ENCODE measurements around the gene KCNMB1.

The KCNMB1 gene

DNA sequence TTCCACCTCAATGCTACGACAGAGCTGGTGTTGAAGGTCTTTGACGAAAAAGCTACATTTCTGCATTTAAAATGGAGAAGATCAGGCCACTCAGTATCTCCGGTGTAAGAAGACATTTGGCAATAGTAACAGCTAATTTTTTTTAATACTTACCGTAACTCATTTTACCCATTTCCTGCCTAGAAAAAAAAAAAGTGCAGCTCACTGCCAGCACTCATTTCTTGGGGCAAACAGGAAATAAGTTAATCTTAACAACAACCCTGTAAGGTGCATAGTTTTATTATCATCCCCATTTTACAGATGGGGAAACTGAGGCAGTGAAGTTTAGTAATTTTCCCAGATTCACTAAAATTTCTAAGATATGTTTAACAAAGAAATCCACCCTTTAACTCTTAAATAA is 27.4 kb upstream of the KCNMB1 start:
- DNase-seq (ENCODE audit: low read depth in 2 of 2, low spot score in 1 of 2) = no peak

DNA sequence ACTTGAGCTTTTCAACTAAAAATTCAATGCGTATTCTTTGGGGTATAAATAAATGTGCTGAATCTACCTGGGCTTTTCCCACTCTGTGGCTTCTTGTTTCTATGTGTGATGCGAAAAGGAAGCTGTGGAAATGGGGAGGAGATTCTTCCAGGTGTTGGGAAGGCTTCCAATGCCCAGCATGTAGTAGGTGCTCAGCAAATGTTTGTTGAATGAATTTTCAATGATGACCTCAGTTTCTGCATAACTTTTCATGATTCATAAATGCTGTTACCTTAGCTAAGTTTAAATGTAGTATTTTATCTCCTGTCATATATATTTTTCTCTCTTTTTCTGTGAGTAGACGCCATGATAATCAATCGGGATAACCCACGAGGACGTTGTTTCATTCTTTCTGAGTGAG is 25.6 kb upstream of the KCNMB1 start:
- DNase-seq (ENCODE audit: low read depth in 2 of 2, low spot score in 1 of 2) = no peak

DNA sequence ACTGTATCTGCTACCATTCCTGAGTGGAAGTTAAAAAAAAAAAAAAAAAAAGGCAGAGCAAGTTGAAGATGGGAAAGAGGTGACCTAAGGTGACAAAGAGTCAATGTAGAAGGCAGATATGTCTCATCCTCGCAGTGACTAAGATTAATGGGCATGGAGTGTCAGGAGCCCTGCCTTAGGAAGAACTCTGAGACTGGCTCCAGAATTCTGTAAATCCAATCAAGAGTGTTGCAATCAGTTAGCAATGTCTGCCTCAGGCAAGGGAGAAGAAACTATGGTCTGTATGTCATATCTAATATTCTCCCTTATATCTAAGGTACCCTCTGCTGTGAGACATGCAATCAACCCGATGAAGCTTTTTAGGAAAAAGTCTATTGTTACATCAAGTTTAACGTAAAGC is 24.7 kb upstream of the KCNMB1 start:
- no peak for DNase-seq (ENCODE audit: low read depth in 2 of 2, low spot score in 1 of 2)

DNA sequence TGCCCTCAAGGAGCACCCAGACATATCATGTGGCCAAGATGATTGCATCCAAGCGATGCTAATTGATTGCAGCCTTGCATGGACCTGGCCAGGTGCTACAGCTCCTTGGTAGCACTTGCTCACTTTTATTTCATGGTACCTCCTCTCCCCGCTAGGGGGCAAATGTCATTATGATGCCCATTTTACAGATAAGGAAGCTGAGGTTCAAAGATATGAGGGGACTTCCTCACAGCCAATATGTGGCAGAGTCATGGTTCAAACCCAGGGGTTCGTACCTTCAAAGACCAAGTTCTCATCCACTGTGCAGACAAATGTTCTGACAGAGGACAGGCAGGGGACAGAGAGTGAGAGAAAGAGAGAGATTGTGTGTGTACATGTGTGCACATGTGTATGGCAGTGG is 21.9 kb upstream of the KCNMB1 start:
- no peak for DNase-seq (ENCODE audit: low read depth in 2 of 2, low spot score in 1 of 2)

DNA sequence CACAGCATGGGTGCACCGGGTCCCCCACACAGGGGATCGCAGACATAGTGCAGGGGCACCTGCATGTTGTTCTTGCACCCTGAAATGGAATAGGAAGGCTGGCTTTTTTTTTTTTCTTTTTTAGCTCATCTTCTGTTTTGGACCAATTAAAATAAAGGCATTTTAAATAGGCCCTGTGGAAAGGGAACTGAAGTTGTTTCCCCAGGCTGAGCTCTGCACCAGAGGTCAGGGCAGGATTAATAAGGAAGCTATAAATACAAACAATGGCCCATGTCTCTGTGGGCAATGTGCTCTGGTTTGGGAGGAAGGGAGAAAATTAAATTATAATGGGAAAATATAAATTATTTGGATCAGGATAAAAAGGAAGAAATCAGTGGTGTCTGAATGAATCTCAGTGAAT is 21.2 kb upstream of the KCNMB1 start:
- no peak for DNase-seq (ENCODE audit: low read depth in 2 of 2, low spot score in 1 of 2)

DNA sequence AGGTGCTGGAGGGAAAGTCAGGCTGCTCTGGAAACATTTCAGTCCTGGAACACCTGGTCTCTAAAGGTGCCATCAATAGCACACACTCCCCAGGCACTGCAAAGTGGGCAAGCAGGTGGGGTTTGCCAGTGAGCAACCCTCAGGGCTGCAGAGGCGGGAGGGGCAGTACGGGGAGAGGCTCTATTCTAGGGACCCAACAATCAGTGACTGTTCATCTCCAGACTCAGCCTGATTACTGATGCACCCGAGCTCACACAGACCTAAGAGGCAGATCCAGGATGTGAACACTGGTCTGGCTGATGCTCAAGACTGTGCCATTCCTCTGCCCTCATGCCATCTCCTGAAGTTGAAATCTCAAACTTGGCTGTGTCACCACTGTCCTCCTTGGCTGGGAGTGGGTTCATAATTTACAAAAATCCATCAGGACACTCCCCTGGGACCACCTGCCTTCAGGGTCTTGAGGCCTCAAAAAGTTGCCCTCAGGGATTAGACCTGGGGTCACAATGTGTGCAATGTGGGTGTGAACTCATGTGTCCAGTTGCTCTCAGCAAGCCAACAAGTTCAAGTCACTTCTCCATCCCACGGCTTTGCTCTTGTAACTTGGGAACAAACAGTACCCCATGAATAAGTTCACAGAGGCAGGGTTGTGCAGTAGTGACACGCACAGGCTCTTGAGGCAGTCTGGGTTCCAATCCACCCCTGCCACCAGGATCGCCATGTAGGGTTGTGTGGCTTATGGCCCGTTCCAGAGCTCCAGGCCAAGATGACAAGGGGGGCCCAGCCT is 19.9 kb upstream of the KCNMB1 start:
- DNase-seq (ENCODE audit: low read depth in 2 of 2, low spot score in 1 of 2) = no peak

DNA sequence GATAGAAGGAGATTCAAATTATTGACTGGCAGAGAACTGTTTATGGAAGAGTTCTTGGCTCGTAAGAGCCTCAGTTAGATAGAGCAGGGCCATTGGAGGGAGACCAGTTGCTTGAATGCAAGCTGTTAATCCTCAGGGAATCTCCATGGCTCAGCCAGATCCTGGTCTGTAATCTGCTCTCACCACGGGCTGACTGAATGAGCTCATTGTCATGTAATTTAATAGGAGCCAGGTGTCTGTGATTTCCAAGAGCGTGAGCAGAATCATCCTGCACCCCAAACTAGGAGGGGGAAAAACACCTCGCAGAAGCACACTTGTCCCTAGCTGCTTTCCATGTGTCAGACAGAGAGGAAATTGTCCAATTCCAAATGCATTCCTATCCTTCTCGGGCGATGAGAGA is 19.1 kb upstream of the KCNMB1 start:
- DNase-seq (ENCODE audit: low read depth in 2 of 2, low spot score in 1 of 2) = no peak

DNA sequence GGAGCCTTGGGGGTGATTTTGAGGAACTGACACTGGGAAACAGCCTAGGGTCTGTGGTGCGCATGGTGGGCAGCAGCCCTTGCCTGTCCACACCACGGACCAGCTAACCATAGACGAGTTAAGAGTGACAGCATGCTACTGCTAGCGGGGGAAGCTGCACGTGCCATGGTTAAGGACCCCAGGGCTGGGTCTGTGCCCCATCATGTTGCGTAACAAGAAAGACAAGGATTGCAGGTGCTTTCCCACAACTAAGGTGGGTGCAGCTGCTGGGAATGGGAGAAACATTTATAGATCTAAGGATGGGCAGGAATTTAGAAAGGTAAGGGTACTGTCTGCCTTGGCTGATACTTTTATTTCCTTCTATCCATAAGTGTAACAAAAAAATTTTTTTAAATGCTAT is 17.9 kb upstream of the KCNMB1 start:
- DNase-seq (ENCODE audit: low read depth in 2 of 2, low spot score in 1 of 2) = no peak

DNA sequence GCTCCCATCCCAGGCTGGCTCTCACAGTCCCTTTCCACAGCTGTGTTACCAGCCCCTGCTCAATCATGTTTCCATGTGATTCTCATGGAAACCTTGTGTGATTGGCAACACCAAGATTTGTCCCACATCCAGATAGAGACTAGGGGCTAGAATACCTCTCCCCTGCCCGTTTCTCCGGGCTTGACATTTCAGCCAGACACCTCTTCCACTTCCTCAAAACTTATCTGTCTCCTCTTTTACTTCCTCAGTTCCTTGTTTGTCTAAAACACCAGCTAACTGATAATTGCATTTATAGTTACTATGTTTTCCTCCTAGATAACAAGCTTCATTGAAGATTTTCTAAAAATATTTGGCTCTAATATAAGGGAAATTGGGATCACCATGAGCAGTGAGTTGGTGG is 16.6 kb upstream of the KCNMB1 start:
- no peak for DNase-seq (ENCODE audit: low read depth in 2 of 2, low spot score in 1 of 2)

DNA sequence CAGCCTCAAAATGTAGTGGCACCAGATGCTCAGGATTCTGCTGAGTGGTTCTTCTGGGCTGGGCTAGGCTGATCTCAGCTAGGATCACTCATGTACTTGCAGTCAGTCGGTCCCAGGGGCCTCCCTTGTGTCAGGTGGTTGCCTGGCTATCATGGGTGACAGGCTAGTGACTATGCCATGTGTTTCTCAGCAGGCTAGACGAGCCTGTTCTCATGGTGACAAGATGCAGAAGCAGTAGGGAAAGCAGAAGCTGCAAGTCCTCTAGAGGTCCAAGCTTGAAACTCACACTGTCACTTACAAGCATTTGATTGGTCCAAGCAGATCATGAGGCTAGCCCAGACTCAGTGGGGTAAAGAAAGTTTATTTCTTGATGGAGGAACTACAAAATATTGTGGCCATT is 15.2 kb upstream of the KCNMB1 start:
- no peak for DNase-seq (ENCODE audit: low read depth in 2 of 2, low spot score in 1 of 2)

DNA sequence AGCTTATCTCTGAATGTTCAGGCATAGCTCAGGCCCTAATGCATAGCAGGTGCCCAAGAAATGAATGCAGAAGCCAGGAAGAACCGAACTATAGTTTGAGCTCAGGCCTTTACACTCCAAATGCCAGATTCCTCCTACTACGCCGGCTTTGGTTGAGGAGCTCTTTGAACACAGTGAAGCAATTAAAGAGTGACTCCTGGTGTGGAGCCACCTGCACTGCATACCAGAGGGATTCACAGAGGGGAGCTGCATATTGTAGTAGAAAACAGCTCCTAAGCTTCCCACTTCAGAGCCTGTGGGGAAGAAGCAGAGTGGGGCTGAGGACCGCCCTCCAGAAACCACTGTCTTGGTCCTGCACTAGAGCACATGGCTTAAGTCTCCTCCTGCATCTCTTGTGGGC is 14.5 kb upstream of the KCNMB1 start:
- DNase-seq (ENCODE audit: low read depth in 2 of 2, low spot score in 1 of 2) = no peak

DNA sequence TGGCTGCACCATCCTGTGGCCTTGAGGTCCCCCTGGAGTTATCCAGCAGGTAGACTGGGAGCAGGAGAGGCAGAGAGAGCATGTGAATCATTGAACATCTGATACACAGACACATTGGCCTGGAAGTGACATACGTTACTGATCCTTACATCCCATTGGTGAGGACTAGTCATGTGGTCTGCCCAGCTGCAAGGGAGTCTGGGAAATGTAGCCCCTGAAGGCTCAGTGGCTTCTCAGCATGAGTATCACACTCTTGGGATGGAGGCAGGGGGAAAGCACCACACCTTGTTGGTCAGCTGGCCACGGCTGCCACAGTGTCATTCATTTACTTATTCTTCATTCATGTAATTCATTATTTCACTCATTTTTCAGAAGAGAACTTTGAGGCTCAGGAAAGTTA is 13.3 kb upstream of the KCNMB1 start:
- DNase-seq (ENCODE audit: low read depth in 2 of 2, low spot score in 1 of 2) = no peak

DNA sequence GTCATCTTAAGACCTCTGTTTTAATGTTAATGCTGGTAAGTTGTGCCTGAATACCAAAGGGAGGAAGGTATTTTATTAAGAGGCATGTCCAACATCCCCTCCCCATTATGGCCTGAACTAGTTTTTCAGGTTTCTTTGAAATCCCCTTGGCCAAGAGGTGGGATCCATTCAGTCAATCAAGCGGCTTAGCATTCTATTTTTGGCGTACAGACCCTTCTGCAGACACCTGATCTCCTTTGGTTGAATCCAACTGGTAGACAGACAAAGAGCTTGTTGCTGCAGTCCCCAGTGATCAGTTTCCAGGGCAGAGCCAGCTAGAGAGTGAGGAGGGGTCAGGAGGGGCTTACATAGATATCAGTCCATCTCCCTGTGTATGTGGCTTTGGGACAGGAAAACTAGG is 7.9 kb upstream of the KCNMB1 start:
- DNase-seq (ENCODE audit: low read depth in 2 of 2, low spot score in 1 of 2) = no peak

DNA sequence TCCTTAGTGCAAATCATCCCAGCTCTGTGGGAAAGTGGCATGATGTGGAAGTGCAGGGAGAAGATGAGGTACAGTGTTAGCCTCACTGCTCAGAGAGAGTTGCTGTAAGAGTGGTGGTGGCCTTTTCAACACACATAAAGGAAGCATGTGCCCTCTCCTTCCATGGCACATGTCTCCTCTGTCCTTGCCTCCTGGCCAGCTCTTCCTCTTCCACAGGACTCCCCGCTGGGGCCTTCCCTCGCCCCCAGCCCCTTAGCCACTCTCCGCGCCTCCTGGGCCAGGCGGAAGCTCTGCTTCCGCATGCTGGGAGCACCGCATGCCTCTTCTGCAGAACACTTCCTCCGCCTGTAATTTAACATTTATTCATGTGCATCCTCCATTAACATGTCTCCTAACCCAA is 4.8 kb upstream of the KCNMB1 start:
- no peak for DNase-seq (ENCODE audit: low read depth in 2 of 2, low spot score in 1 of 2)

DNA sequence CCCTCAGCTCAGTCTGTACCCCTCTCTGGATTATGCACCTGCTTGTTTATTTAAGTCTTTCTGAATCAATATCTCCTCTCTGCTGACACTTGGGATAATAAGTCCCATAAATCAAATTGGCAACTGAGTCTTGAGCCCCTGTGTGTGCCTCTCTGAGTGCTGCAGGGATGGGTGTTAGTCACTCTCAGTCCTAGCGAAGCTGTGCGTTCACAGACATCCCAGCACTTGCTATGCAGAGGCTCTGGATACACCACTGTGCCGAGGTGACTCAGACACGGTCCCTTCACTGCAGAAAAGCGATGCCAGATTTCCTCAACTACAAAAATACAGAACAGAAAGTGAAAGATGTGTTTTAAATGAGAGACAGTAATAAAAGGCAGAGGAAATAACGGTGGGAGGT is 4.1 kb upstream of the KCNMB1 start:
- no peak for DNase-seq (ENCODE audit: low read depth in 2 of 2, low spot score in 1 of 2)

DNA sequence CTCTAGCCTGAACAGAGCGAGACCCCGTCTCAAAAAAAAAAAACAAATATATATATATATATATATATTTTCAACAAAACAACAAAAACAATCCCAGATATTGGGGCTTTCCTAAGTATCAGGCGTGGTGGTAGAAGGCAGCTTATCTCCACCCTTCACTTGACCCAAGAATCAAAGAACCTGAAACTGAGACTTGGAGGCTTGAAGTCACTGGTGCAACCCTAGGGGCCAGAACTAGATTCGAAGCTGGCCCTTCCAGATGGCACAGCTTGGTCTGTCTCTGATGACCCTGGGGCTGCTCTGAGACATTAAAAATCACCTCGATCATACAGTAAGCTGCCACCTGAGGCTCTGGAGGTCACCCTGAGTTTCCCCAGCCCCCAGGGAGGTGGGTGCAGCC is 1.3 kb upstream of the KCNMB1 start:
- no peak for DNase-seq (ENCODE audit: low read depth in 2 of 2, low spot score in 1 of 2)

DNA sequence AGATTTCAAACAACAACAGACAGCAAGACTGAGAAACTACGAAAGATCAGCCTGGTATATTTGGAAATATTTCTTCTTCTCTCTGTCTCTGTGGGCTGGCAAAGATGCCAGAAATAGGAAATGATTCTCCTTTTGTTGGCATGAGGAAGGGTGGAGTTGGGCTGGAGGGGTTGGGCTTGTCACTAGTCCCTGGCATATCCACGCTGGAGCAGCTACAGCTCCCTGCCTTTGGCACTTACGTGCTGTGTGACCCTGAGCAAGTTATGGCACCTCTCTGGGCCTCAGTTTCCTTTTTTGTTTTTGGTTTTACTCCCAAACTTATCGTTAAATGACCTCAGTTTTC is 354 bp upstream of the KCNMB1 start:
- no peak for DNase-seq (ENCODE audit: low read depth in 2 of 2, low spot score in 1 of 2)

DNA sequence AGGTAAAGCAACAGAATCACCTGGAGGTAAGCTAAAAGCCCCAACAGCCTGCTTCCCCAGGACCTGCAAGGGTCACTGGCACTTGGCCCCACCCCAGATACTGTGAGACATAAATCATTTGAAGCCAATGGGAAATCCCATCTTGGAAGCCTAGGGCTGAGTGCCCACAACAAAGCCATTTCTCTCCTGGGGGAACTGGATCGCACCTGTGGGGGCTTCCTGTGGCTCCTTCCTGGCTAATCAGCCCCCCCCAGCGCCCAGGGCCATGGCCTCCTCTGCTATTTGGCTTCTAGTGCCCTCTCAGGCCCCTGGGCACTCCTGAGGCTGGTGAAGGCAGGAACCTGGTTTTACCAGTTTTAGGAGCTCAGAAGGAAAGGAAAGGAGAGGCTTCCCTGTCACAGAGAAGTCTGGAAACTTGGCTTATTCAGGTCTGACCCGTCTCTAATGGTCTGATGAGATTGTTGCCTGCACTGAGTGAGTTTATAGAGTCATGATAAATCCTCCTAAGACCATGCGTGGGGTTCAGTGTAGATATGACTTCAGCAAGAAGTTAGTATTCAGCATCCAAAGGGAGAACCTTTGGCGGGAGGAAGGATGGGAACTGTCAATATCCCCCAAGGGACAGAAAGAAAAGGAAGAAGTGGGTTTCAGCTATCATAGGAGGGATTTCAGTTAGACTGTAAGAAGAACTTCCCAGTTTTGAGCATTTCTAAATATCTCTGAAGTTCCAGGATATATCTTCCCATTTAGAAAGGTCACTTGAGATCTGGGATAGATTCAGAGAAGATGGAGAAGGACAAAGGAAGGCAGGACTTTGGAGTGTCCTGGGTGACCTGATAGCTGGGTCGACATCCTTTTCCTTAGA is 1.2 kb downstream of the KCNMB1 start:
- DNase-seq (ENCODE audit: low read depth in 2 of 2, low spot score in 1 of 2) = no peak

DNA sequence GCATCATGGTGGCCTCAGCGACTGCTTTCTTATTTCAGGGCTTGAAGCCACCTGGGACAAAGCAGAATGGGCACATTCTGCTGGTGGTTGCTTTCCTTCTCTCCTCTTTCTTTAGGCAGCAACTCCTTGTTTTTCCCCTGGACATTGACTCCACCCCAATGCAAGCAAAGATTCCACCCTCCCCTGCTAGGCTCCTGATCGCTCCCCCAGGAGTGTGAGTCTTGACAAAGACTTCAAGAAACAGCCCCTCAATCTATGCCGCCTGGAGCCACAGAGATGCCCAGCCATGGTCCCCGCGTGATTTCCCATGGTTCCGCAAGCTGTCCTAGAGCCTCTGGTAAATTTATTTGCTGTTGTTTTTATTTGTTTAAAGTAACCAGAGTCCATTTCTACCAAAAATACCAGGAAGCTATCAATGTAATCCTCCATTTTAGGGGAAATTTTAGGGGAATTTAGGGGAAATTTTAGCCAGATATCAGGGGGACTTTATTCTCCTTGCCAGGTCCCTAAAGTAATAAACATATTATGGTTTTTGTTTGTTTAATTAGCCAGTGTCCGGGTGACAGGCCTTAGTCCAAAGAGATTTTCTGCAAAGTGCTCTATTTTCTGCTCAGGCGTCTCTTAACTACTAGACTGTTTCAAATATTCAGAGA is 2.3 kb downstream of the KCNMB1 start:
- no peak for DNase-seq (ENCODE audit: low read depth in 2 of 2, low spot score in 1 of 2)

DNA sequence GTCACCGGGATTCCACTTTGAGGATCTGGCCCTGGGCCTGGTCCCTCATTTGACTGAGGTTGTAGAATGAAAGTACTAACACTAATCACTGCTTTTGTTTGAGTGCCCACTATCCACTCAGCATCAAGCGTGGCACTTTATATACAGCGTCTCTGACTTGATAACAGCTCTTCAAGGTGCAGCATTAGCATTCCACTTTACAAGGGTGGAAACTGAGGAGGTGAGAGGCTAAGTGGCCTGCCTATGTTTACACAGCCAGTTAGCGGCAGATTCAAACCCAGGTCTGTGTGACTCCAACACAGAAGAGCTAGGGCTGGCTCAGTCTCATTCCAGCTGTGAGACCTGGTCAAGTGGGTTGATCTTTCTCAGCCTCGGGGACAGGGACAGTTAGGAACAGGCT is 5.9 kb downstream of the KCNMB1 start:
- no peak for DNase-seq (ENCODE audit: low read depth in 2 of 2, low spot score in 1 of 2)

DNA sequence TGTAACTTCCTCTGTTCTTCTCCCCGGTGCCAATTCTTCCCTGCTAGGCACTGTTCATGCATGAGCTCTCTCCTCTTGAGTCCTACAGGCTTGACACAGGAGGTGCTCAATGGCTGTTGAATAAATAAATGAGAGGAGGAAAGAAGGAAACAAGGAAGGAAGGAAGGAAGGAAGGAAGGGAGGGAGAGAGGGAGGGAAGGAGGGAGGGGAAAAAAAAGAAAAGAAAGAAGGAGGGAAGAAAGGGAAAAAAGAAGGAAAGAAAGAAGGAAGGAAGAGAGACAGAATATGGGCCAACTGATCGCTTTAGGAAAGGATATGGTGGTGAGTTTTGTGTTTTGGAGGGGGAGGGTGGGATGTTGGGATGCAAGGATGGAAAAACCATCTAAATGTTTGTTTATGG is 6.4 kb downstream of the KCNMB1 start:
- no peak for DNase-seq (ENCODE audit: low read depth in 2 of 2, low spot score in 1 of 2)

DNA sequence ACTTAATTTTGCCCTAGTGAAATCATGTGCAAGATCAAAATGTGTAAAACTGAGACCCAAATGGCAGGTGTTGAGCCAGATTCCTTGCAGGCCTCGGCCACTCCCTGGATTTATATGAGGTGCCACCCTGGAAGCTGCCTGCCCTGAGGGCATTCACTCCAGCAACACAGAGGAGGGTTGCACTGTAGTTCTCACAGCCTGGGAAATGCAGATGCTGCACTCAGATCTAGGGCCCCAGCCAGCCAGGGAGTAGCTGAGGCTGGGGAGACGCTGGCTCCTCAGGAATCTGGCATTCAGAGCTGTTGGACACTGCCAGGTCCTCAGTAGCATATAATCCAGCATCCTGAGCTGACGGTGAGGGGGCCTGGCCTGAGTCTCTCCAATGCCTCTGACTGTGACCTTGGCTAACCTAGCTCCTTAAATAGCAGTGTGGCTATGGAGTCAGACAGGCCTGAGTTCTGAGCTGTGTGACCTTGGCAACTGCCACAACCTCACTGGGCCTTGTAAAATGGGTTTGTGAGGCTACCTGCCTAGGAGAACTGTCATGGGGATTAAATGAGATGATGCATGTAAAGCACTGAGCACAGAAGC is 8.7 kb downstream of the KCNMB1 start:
- no peak for DNase-seq (ENCODE audit: low read depth in 2 of 2, low spot score in 1 of 2)

Measured in stimulated activated CD8-positive, alpha-beta memory T cell treated with anti-CD3 and anti-CD28 coated beads, Interleukin-4, amount 100 ng/mL, for 4 hours (primary cell).